ENCODE data around the gene EXOC4. TPM values are rescaled to one million over a fixed set of nuclear protein-coding genes. Genes with fewer than 3 reads are reported as not detected.
A peak's percentile ranks its signal among the peaks of the same experiment; 100 is the strongest.
"Not testable (repeated sequence)": the region's sequence is repeated elsewhere in the genome, so short reads cannot be mapped to it uniquely, and the experiment has no call there.

EXOC4 gene
- total RNA-seq, 2 experiments from 2014 or later = 51.9 to 90.1 TPM

- ATAC-seq = no peak
- Mint-ChIP-seq H3K27me3 (no peaks in the 10 kb centered on the region), H3K27ac (no peak overlapping the region), H3K4me1 (peaks cover 2% of the 10 kb centered on the region), H3K36me3 (ENCODE audit: low read depth) (peaks cover 40% of the 10 kb centered on the region), H3K4me3 (no peak overlapping the region), H3K9me3 (ENCODE audit: low read depth) (peaks cover 4% of the 10 kb centered on the region)
- ChIA-PET POLR2A (no interaction called here), CTCF (no interaction called here)
- intact Hi-C loops (cut with DNase I, micrococcal nuclease) = no loop called here
- DNase-seq = no peak
These were observed 22.7 kb downstream of the EXOC4 start for GRCh38 chr7:133275446-133276095.

- H3K27ac Mint-ChIP-seq; CTCF ChIA-PET; ATAC-seq; DNase-seq; H3K27me3 Mint-ChIP-seq; H3K4me3 Mint-ChIP-seq; H3K4me1 Mint-ChIP-seq; H3K9me3 Mint-ChIP-seq (ENCODE audit: low read depth); intact Hi-C loops (cut with DNase I, micrococcal nuclease): not testable (repeated sequence)
- H3K36me3 Mint-ChIP-seq (ENCODE audit: low read depth) = peaks cover 46% of the 10 kb centered on the region
- POLR2A ChIA-PET = interaction anchor here (0.6 kb wide), 1 partner anchor 22 kb away, joined by 3 read pairs; no protein-coding TSS in a partner anchor
These were observed 26.1 kb downstream of the EXOC4 start for GRCh38 chr7:133278975-133279374.

- Mint-ChIP-seq H3K9me3 (ENCODE audit: low read depth) (peaks cover 4% of the 10 kb centered on the region), H3K4me1 (no peaks in the 10 kb centered on the region), H3K27ac (no peak overlapping the region), H3K4me3 (no peak overlapping the region), H3K27me3 (no peaks in the 10 kb centered on the region), H3K36me3 (ENCODE audit: low read depth) (peaks cover 31% of the 10 kb centered on the region)
- ATAC-seq (no peak), DNase-seq (no peak)
- CTCF ChIA-PET = no interaction called here
- POLR2A ChIA-PET = no interaction called here
- intact Hi-C loops (cut with DNase I, micrococcal nuclease) = no loop called here
These were observed 29.2 kb downstream of the EXOC4 start for GRCh38 chr7:133282094-133282493.

- no peak for DNase-seq
- Mint-ChIP-seq H3K27me3 (no peaks in the 10 kb centered on the region), H3K4me3 (no peak overlapping the region), H3K36me3 (ENCODE audit: low read depth) (peaks cover 27% of the 10 kb centered on the region), H3K27ac (no peak overlapping the region), H3K4me1 (no peaks in the 10 kb centered on the region), H3K9me3 (ENCODE audit: low read depth) (no peaks in the 10 kb centered on the region)
- ChIA-PET POLR2A (no interaction called here), CTCF (no interaction called here)
- intact Hi-C loops (cut with DNase I, micrococcal nuclease) = no loop called here
- no peak for ATAC-seq
These were observed 31.2 kb downstream of the EXOC4 start for GRCh38 chr7:133284092-133284491.

- no peak for DNase-seq
- CTCF ChIA-PET = no interaction called here
- intact Hi-C loops (cut with DNase I, micrococcal nuclease) = no loop called here
- Mint-ChIP-seq H3K4me3 (no peak overlapping the region), H3K4me1 (peaks cover 5% of the 10 kb centered on the region), H3K36me3 (ENCODE audit: low read depth) (peaks cover 45% of the 10 kb centered on the region), H3K9me3 (ENCODE audit: low read depth) (no peaks in the 10 kb centered on the region), H3K27ac (no peak overlapping the region), H3K27me3 (no peaks in the 10 kb centered on the region)
- ATAC-seq = no peak
- POLR2A ChIA-PET = no interaction called here
These were observed 36.1 kb downstream of the EXOC4 start for GRCh38 chr7:133288970-133289369.

GRCh38 chr7:133290041-133290440 is 37.2 kb downstream of the EXOC4 start:
- intact Hi-C loops (cut with DNase I, micrococcal nuclease) = no loop called here
- no peaks in the 10 kb centered on the region for H3K9me3 Mint-ChIP-seq (ENCODE audit: low read depth)
- H3K27me3 Mint-ChIP-seq = no peaks in the 10 kb centered on the region
- no peak overlapping the region for H3K27ac Mint-ChIP-seq
- no peak for DNase-seq
- no peak overlapping the region for H3K4me3 Mint-ChIP-seq
- ChIA-PET CTCF (no interaction called here), POLR2A (no interaction called here)
- no peak for ATAC-seq
- H3K36me3 Mint-ChIP-seq (ENCODE audit: low read depth) = peaks cover 45% of the 10 kb centered on the region
- peaks cover 5% of the 10 kb centered on the region for H3K4me1 Mint-ChIP-seq

GRCh38 chr7:133290676-133291333 is 37.9 kb downstream of the EXOC4 start:
- no peak overlapping the region for H3K27ac Mint-ChIP-seq

GRCh38 chr7:133292631-133293030 is 39.8 kb downstream of the EXOC4 start:
- no peak overlapping the region for H3K4me3 Mint-ChIP-seq
- ATAC-seq (no peak), DNase-seq (no peak)
- H3K9me3 Mint-ChIP-seq (ENCODE audit: low read depth) = no peaks in the 10 kb centered on the region
- peaks cover 5% of the 10 kb centered on the region for H3K4me1 Mint-ChIP-seq
- H3K27me3 Mint-ChIP-seq = no peaks in the 10 kb centered on the region
- H3K27ac Mint-ChIP-seq = no peak overlapping the region
- H3K36me3 Mint-ChIP-seq (ENCODE audit: low read depth) = peaks cover 39% of the 10 kb centered on the region
- ChIA-PET POLR2A (interaction anchor here (0.6 kb wide), 1 partner anchor 130 kb away, joined by 3 read pairs; no protein-coding TSS in a partner anchor), CTCF (interaction anchor here (0.6 kb wide), 1 partner anchor 362 kb away, joined by 4 read pairs; no protein-coding TSS in a partner anchor)
- intact Hi-C loops (cut with DNase I, micrococcal nuclease) = no loop called here

More at GRCh38 chr7:133290676-133291333, 37.9 kb downstream of the EXOC4 start:
- peak; percentile 44 for ATAC-seq
- Mint-ChIP-seq H3K4me1 (peaks cover 5% of the 10 kb centered on the region), H3K4me3 (no peak overlapping the region), H3K36me3 (ENCODE audit: low read depth) (peaks cover 45% of the 10 kb centered on the region), H3K9me3 (ENCODE audit: low read depth) (no peaks in the 10 kb centered on the region), H3K27me3 (no peaks in the 10 kb centered on the region)
- ChIA-PET CTCF (interaction anchor here (0.6 kb wide), 1 partner anchor 19 kb away, joined by 3 read pairs; no protein-coding TSS in a partner anchor), POLR2A (no interaction called here)
- peak; percentile 24 for DNase-seq
- intact Hi-C loops (cut with DNase I, micrococcal nuclease) = no loop called here

- Mint-ChIP-seq H3K4me1 (peaks cover 5% of the 10 kb centered on the region), H3K36me3 (ENCODE audit: low read depth) (peaks cover 33% of the 10 kb centered on the region), H3K27me3 (no peaks in the 10 kb centered on the region), H3K27ac (no peak overlapping the region), H3K9me3 (ENCODE audit: low read depth) (no peaks in the 10 kb centered on the region), H3K4me3 (no peak overlapping the region)
- ATAC-seq (no peak), DNase-seq (no peak)
- CTCF ChIA-PET = interaction anchor here (0.6 kb wide), 2 partner anchors 26 to 466 kb away, joined by 3 read pairs; no protein-coding TSS in a partner anchor
- intact Hi-C loops (cut with DNase I, micrococcal nuclease) = no loop called here
- POLR2A ChIA-PET = no interaction called here
These were observed 40.7 kb downstream of the EXOC4 start for GRCh38 chr7:133293384-133294160.

GRCh38 chr7:133294234-133294633 is 41.4 kb downstream of the EXOC4 start:
- peaks cover 28% of the 10 kb centered on the region for H3K36me3 Mint-ChIP-seq (ENCODE audit: low read depth)
- H3K27me3 Mint-ChIP-seq = no peaks in the 10 kb centered on the region
- ChIA-PET POLR2A (no interaction called here), CTCF (interaction anchor here (0.6 kb wide), 1 partner anchor 27 kb away, joined by 3 read pairs; no protein-coding TSS in a partner anchor)
- DNase-seq (no peak), ATAC-seq (no peak)
- no peak overlapping the region for H3K27ac Mint-ChIP-seq
- peaks cover 5% of the 10 kb centered on the region for H3K4me1 Mint-ChIP-seq
- no peak overlapping the region for H3K4me3 Mint-ChIP-seq
- intact Hi-C loops (cut with DNase I, micrococcal nuclease) = no loop called here
- no peaks in the 10 kb centered on the region for H3K9me3 Mint-ChIP-seq (ENCODE audit: low read depth)

- no peak for ATAC-seq
- Mint-ChIP-seq H3K9me3 (ENCODE audit: low read depth) (no peaks in the 10 kb centered on the region), H3K27ac (no peak overlapping the region), H3K4me1 (peaks cover 5% of the 10 kb centered on the region), H3K4me3 (no peak overlapping the region), H3K36me3 (ENCODE audit: low read depth) (peaks cover 21% of the 10 kb centered on the region), H3K27me3 (no peaks in the 10 kb centered on the region)
- no peak for DNase-seq
- ChIA-PET POLR2A (no interaction called here), CTCF (interaction anchor here (0.6 to 1.2 kb wide), 3 partner anchors 9 to 63 kb away, joined by 3 to 9 read pairs (median 5); no protein-coding TSS in a partner anchor)
- intact Hi-C loops (cut with DNase I, micrococcal nuclease) = no loop called here
These were observed 42.6 kb downstream of the EXOC4 start for GRCh38 chr7:133295484-133295883.

Data from activated CD4-positive, alpha-beta T cell treated with anti-CD3 and anti-CD28 coated beads for 36 hours (primary cell).